Osteoblast (primary cell): ENCODE data around the gene PATZ1. TPM values are rescaled to one million over a fixed set of nuclear protein-coding genes. Genes with fewer than 3 reads are reported as not detected.

Experiments
- DNase-seq: peaks from one replicate; pipeline ENCODE4 v3.0.0; 2011; ENCODE audit warnings: low spot score, mixed read lengths; ENCODE audit not compliant: insufficient read length; ENCODE audit errors: missing footprints
- H2AFZ ChIP-seq: 2 replicates; pipeline ENCODE4 v1.6.0; 2011; ENCODE audit warnings: mild to moderate bottlenecking, low read length
- H3K27ac ChIP-seq: 2 replicates; pipeline ENCODE4 v1.5.1; 2011; ENCODE audit warnings: mild to moderate bottlenecking, low read depth, low read length, moderate library complexity
- H3K27me3 ChIP-seq: 2 replicates; pipeline ENCODE4 v1.6.0; 2012; ENCODE audit warnings: mild to moderate bottlenecking, control low read depth, inconsistent platforms, low read length, moderate library complexity; ENCODE audit not compliant: insufficient read depth
- H3K36me3 ChIP-seq: 2 replicates; pipeline ENCODE4 v1.5.1; 2011; ENCODE audit warnings: mild to moderate bottlenecking, low read length, control low read depth, moderate library complexity; ENCODE audit not compliant: insufficient read depth
- H3K4me1 ChIP-seq: 2 replicates; pipeline ENCODE4 v1.5.1; 2011; ENCODE audit warnings: mild to moderate bottlenecking, low read length, control low read depth, moderate library complexity; ENCODE audit not compliant: insufficient read depth
- H3K4me2 ChIP-seq: 2 replicates; pipeline ENCODE4 v1.6.0; 2011; ENCODE audit warnings: mild to moderate bottlenecking, low read length; ENCODE audit not compliant: insufficient read depth
- H3K4me3 ChIP-seq: fragments of 200-600 bp; sonication (generic); 3 replicates; pipeline ENCODE4 v1.5.1; 2012; ENCODE audit warnings: mild to moderate bottlenecking, low read length, inconsistent platforms; ENCODE audit not compliant: insufficient read depth
- H3K79me2 ChIP-seq: 2 replicates; pipeline ENCODE4 v1.6.0; 2012; ENCODE audit warnings: mild to moderate bottlenecking, low read length, control low read depth, inconsistent platforms; ENCODE audit not compliant: insufficient read depth
- H3K9me3 ChIP-seq: 2 replicates; pipeline ENCODE4 v1.5.1; 2011; ENCODE audit warnings: low read depth, low read length, control low read depth
- H4K20me1 ChIP-seq: 2 replicates; pipeline ENCODE4 v1.6.0; 2012; ENCODE audit warnings: mild to moderate bottlenecking, low read length, control low read depth; ENCODE audit not compliant: insufficient read depth
- CTCF ChIP-seq: IDR thresholded peaks from 2 replicates; pipeline ENCODE4 v1.5.1; 2011; ENCODE audit warnings: mild to moderate bottlenecking, low read depth, low read length, moderate library complexity; ENCODE audit errors: extremely low read depth
- total RNA-seq: library from RNA; depleted of rRNA; stranded (reverse); fragments of >200 nt; gene quantifications from 2 replicates; pipeline ENCODE4 v1.2.3, GENCODE V29; 2012

PATZ1 gene
- total RNA-seq, 1 donor, result 15.2 TPM

DNA sequence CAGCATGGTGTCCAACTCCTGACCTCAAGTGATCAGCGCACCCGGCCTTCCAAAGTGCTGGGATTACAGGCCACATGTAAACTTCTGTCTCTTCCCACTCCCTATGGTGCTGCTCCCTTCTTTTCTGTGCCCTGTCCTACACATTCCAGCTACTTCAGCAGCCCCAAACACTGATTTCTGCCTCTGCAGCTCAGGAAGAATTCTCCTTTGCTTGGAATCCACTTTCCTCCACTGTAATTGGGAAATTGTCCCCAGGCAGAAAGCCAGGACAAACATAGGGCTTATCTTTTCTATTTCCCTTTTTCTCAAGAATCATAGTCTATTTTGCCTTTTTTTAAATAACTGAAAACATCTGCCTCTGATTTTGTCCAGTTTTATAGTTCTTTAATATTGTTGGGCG, 32.0 kb upstream of the PATZ1 start:
- Histone ChIP-seq H3K9me3 (no peaks in the 10 kb centered on the region), H3K27ac (no peak overlapping the region), H3K79me2 (no peaks in the 10 kb centered on the region), H2AFZ (no peak overlapping the region), H4K20me1 (no peaks in the 10 kb centered on the region), H3K36me3 (no peaks in the 10 kb centered on the region), H3K27me3 (peaks cover 2% of the 10 kb centered on the region), H3K4me1 (peaks cover 6% of the 10 kb centered on the region), H3K4me2 (peak overlapping the region; percentile 66), H3K4me3 (no peak overlapping the region)
- DNase-seq, result peak; percentile 82
- no peak for TF ChIP-seq CTCF

- TF ChIP-seq CTCF, result no peak
- no peak for DNase-seq
- no peak overlapping the region for H3K27ac ChIP-seq
- no peak overlapping the region for H2AFZ ChIP-seq
- peaks cover 6% of the 10 kb centered on the region for H3K4me1 ChIP-seq
- H3K79me2 ChIP-seq, result no peaks in the 10 kb centered on the region
- H3K9me3 ChIP-seq, result no peaks in the 10 kb centered on the region
- H3K4me3 ChIP-seq, result no peak overlapping the region
- peaks cover 2% of the 10 kb centered on the region for H3K27me3 ChIP-seq
- no peaks in the 10 kb centered on the region for H3K36me3 ChIP-seq
- H4K20me1 ChIP-seq, result no peaks in the 10 kb centered on the region
- no peak overlapping the region for H3K4me2 ChIP-seq
Observed at GRCh38 chr22:31377612-31378011, 31.5 kb upstream of the PATZ1 start.

DNA sequence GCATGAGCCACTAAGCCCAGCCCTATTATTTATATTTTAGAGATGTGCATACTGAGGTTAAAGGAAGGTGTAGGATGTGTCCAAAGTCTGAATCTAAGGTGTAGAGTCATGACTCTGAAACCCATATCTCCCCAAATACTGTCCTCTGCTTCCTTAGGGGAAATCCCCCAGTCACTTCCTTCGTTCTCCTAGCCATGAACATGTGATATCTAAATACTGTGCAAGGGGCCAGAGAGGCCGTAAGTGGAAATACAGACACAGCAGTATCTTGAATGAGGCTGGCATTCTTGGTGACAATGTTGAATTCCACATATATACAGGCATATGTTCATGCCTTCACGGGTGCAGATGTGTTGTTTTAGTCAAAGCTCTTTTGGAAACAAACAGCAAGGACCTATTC, 21.3 kb upstream of the PATZ1 start:
- Histone ChIP-seq H3K4me1 (no peaks in the 10 kb centered on the region), H3K4me3 (no peak overlapping the region), H3K9me3 (no peaks in the 10 kb centered on the region), H3K27me3 (no peaks in the 10 kb centered on the region), H2AFZ (no peak overlapping the region), H3K27ac (no peak overlapping the region), H3K79me2 (no peaks in the 10 kb centered on the region), H3K36me3 (no peaks in the 10 kb centered on the region), H4K20me1 (no peaks in the 10 kb centered on the region), H3K4me2 (no peak overlapping the region)
- no peak for TF ChIP-seq CTCF
- DNase-seq, result no peak

DNA sequence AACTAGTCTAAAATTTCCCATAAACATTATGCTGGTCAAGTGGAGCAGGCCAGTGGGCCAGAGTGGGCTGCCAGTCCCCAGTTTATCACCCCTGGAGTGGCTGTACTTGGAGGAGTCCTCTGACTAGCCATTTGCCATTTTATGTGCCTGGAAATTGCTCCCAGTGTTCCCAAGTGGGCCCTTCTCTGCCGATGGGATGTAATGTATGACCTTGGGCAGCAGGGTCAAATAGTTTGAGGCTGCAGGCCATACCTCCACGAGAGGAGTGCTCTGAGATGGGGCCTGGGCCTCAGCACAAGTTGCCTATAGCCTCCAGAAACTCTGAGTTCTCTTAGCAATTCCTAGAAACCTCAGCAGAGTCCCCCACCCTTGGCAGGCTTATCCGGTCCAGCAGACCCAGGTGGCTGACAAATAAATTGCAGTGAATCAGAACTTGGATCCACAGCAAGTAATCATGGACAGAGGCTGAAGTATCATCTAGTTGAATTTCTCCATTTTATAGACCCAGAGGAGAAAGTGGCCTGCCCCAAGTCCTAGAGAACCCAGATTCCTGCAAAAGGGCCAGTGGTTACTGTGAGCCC, 17.8 kb upstream of the PATZ1 start:
- Histone ChIP-seq H3K27ac (no peak overlapping the region), H3K36me3 (no peaks in the 10 kb centered on the region), H3K4me2 (no peak overlapping the region), H3K4me3 (no peak overlapping the region), H3K27me3 (no peaks in the 10 kb centered on the region), H4K20me1 (no peaks in the 10 kb centered on the region), H3K4me1 (no peaks in the 10 kb centered on the region), H2AFZ (no peak overlapping the region), H3K9me3 (no peaks in the 10 kb centered on the region), H3K79me2 (no peaks in the 10 kb centered on the region)
- no peak for DNase-seq
- TF ChIP-seq CTCF, result no peak
